Activated CD4-positive, alpha-beta T cell treated with anti-CD3 and anti-CD28 coated beads, Interleukin-2, amount 50 U/mL, for 1 hour (primary cell): ENCODE measurements around the gene ROBO2.

Source experiments
- DNase-seq: peaks from one replicate; pipeline ENCODE4 v3.0.0-alpha.2; 2020

Gene ROBO2, protein sequence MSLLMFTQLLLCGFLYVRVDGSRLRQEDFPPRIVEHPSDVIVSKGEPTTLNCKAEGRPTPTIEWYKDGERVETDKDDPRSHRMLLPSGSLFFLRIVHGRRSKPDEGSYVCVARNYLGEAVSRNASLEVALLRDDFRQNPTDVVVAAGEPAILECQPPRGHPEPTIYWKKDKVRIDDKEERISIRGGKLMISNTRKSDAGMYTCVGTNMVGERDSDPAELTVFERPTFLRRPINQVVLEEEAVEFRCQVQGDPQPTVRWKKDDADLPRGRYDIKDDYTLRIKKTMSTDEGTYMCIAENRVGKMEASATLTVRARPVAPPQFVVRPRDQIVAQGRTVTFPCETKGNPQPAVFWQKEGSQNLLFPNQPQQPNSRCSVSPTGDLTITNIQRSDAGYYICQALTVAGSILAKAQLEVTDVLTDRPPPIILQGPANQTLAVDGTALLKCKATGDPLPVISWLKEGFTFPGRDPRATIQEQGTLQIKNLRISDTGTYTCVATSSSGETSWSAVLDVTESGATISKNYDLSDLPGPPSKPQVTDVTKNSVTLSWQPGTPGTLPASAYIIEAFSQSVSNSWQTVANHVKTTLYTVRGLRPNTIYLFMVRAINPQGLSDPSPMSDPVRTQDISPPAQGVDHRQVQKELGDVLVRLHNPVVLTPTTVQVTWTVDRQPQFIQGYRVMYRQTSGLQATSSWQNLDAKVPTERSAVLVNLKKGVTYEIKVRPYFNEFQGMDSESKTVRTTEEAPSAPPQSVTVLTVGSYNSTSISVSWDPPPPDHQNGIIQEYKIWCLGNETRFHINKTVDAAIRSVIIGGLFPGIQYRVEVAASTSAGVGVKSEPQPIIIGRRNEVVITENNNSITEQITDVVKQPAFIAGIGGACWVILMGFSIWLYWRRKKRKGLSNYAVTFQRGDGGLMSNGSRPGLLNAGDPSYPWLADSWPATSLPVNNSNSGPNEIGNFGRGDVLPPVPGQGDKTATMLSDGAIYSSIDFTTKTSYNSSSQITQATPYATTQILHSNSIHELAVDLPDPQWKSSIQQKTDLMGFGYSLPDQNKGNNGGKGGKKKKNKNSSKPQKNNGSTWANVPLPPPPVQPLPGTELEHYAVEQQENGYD (N-terminal part only)

DNA sequence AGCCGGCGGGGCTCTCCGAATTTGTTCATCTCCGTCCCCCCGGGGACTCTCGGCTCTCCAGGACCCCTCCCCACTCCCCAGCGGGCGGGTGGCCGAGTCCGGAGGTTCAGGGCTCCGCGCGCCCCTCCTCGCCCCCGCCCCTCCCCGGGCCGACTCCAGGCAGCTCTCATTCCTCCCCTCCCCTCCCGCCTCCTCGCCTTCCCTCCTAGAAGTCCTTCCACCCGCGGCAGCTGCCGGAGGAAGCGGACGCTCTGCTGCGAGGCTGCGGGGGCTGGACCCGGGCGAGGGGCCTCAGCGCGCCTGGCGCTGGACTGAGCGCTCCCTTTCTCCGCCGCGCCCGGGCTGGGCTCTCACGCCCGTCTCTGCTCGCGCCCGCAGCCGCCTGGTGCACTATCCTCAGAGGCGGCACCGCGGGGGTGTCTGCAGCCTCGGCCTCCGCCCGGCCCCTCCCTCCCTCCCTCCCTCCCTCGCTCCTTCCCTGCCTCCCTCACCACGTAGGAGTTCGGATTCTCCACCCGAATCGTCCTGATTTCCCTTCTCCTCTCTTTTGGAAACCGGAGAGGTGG is at the start of gene ROBO2:
ROBO2 (plus strand) TSS at position 494 of the 566 bp plus-strand sequence. CDS start 687 bp downstream, outside the sequence.
- no peak for DNase-seq

DNA sequence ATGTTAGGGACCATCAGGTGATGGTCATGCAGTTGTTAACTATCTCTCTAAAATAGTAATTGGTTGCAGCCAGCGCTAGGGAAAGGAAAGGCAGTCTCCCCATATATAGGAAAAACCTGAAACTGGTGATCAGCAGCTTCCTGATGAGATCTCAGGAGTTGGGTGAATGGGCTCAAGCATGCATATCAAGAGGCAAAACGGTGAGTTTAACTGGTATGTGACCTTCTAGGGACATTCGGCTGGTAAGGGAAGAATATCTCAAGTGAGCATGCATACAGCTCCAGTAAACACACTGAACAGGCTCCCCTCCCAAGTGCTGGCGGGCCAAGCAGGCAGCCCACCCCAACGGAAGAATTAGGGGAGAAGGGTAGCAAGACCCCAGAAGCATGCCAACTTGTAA is 49.3 kb upstream of the ROBO2 start:
- DNase-seq = no peak

DNA sequence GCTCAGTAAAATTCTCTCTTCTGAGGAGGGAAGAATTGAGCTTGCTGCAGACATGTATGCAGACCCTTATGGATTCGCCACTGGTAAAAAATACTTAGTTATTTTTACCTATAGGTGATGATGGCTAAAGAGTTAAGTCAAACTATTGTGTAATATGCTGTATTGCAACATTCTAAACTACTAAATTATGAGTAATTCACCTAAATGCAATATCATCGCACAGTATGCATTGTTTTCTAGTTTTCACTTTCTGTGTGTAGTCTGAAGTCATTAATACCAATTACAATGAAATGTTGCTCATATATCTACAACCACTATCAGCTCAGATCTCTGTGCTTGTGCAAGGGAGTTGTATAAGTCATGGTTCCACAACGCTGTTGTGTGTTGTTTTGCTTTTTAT is 48.7 kb upstream of the ROBO2 start:
- no peak for DNase-seq

DNA sequence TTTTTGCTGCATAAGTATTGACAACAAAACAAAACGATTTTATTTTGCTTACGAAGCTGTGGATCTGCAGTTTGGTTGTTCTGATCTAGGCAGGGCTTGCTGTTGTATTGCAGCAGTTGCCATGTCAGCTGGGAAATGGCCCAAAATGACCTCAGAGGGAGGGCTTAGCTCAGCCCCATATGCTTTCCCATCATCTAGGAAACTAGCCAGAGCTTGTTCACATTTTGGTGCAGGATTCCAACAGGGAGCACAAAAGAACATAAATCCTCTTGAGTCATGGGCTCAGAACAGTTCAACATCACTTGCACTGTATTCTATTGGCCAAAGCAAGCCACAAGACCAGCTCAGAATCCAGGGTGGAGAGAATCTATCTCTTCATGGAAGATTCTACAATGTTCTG is 42.2 kb upstream of the ROBO2 start:
- no peak for DNase-seq

DNA sequence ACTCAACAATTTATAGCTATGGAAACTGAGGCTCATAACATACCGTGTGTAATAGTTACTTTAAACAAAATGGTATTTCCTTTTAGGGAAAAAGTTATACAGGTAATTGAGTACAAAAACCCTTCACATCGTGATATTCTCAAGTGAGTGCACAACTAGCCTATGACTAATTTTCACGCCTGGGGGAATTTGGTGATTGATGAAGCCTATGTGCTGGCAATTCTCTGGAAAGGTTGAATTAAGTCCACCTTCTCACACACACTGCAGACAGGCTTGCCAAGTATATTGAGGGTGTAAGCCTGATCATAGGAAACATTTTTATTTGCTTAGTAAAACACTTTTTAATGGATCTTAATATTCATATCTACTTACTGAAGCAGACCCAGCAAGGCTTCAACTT is 41.3 kb upstream of the ROBO2 start:
- DNase-seq = no peak

DNA sequence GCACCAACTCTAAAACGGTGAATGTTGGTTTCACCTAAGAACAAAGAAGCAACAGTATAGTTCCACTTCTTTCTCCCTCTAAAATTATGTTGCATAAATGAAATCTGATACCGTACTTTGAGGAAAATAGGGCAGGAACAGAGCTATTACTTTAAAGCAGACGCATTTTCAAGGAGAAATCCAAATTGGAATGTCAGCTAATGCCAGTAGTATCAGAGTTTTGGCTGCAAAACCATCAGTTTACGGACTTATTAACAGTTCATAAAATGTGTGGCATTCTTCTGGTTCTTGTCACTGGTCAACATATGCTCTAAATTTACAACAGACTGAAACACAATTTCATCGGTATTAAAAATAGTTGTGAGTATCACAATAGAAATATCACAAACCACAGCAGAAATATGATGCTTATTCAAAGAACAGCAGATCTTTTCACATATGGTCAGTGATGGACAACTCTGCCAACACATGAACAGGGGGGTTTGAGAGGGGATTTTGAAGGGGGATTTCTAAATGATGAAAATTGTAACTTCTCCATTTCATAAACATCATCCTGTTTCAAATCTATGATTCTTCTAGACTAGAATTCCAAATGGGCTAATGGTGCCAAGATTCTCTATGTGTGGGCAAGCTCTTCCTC is 38.7 kb upstream of the ROBO2 start:
- no peak for DNase-seq

DNA sequence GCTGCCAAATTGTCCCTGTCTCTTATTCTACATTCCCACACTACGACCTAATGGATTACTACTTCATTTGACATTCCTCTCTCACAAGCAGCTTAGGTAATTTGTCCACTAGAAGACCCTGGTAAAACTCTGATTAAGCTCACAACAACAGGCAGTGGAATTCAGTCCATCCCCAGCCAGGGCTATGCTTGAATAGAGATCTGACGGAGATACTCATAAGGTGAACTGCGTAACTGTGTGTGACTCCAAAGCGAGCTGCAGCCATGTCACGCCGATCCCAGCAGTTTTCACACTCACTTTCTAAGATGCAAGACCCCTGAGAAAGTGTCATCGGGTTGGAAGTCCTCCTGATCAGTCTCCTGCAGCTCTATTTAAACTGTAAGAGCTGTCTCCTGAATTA is 25.7 kb upstream of the ROBO2 start:
- no peak for DNase-seq

DNA sequence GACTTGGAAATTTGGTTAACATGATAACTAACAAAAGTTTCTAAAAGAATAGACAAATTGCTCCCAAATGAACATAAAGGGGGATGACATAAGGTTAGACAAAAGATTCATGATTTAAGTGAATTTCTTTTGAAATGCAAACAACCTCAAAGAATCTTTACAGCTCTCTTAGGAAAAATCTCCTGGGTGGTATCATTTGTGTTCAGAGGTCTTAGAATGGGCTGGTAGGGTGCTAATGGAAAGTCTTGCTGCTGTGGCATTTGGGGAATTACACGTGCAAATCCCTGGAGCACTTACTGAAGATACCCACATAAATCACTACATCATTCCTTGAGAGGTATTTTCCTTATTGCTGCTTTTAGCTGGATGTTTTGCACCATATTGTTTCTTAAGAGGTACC is 14.4 kb upstream of the ROBO2 start:
- no peak for DNase-seq

DNA sequence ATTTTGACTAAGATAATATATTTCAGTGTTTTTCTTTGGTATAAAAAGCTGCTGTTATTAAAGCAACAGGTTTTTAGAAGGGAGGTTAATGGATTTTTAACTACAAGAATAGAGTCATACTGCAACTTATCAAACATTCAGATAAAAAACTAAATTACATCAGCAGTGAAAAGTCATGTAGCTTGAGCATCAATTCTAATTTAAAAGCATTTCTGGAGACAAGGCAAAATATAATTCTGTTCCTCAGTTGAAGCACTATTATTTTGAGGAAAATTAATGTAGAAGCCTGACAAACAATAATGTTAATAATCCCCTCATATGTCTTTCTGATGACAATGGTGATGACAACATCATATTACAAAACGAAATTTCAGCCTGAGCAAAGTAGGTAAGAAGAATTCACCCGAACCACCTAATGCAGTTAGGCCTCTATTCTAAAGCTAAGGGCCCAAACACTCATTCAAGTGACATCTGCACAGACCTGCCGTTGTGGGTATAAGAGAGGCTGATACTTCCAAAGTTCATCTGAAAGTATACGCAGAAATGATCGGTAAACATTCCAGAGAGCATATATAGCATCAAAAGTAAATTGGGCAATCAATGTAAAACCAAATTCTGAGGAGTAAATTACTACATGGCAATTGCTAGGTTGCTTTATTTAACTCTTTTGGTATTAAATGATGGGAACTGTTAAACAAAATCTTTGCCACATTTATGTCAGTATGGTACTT is 12.8 kb upstream of the ROBO2 start:
- no peak for DNase-seq

DNA sequence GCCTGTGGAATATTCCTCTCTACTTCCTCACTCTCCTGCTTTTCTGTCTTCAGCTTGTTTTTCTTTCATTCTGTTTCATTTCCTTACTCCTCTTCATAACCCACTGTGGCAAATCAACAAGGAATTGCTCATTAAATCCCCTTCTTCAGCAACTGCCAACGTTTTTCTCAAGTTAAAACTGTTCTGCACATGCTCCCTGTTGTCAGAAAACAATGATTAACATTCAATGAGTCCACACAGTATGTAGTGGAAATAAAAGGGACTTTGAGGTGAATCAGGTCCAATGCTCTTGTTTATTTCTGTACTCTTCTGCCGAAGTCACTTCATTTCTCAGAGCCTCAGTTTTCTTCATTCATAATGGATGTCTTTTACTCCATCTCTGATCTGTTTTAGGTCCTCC is 11.9 kb upstream of the ROBO2 start:
- no peak for DNase-seq

DNA sequence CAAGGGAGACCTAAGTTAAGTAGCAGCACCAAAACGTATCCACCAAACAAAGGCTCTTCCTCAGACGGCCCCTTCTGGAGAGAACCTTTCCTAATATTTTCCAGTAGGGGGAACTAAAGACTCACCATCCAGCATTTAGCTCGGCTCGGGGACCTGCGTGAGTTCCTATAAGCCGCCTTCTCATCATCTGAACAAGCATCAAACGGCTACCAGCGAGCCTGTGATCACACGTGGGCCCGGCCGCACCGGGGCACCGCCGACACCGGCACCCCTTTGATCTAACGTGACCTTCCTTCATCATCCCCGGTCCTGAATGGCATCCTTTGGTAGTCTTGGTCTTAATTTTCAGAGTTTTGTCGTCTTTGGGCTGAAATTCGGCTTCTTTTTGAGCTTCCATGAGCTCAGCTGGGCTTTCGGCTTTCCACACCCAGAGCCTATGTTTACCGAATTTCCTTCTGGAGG is 1.4 kb upstream of the ROBO2 start:
- no peak for DNase-seq

DNA sequence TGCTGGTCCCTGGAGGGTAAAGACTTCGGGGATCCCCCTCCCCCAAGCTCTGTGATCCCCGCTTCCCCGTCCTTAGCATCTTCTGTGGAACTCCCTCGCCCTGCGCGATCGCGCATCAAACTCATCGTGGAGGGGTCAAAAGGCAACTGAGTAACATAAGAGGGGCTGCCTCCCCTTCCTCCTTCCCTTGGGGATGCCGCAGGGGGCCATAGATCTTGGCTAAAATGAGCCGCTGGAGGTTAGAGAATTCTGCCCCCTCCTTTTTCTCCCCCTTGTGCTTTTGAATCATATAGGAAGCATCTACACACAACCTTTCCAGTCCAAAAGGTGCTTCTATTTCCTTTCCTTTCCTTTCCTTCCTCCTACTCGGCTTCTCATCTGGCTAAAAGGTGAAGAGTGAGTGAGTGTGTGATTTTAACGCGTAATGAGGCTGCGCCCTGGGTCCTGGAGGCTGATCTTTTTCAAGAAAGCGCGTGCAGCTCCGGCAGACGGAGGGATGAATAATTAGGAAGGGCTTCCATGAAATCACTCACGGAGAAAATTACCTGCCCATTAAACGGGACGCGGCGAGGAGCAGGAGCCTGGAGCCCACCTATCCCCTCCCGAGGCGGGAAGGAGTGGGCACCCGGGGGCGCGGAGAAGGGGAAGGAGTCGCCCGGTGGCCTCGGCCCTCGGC is 831 bp upstream of the ROBO2 start:
- DNase-seq = no peak

DNA sequence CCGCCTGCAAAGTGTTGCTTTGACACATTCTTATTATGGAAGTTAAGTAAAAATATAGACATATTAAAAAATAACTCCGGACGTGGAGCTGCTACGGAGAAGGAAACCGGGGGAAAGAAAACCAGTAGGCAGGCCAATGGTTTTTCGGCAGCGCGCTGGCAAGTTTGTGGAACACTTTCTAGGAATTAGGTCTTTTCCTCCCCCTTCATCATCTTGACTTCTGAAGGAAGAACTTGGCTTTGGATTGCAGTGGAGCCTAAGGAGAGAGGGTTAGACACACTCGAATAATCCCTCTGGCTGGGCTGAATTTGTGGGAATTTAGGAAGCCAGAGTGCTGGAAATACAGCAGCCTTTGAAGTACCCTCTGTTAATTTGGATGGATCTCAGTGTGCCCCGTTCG is 317 bp downstream of the ROBO2 start:
- no peak for DNase-seq

DNA sequence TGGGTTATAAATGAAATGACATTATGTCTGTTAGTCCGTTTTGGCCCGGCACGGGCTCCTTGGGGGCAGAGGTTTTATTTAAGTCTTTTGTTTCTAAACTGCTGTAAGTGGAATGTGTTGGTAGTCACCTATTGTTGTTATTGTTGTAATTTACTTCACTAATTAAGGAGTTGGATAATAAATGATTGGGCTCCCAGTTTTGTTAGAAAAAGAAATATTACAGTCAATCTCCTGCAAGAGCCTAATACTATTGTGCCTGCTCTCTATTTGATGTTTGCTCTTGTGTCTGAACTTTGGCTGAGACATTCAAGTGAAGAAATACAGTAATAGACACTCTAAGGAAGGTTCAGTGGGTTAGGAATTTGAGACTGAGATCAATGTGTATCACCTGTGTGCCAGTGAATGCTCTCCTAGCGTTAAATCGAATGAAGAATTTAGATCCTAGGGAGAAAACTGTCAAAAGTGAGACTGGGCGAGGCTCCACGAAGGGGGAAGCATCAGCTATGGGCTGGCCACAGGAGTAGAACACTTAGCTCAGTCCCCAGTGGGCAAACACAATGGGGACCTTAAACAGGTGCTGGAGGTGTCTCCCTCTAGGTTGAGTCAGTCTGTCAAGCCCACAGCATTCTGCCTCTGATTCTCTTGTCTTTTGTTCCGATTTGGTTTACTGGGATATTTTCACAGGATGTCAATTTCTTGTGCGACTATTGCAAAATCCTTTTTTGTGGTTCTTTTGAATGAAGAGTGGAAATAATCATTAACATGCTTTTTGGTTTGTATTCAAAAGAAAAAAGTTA is 1.2 kb downstream of the ROBO2 start:
- DNase-seq = no peak

DNA sequence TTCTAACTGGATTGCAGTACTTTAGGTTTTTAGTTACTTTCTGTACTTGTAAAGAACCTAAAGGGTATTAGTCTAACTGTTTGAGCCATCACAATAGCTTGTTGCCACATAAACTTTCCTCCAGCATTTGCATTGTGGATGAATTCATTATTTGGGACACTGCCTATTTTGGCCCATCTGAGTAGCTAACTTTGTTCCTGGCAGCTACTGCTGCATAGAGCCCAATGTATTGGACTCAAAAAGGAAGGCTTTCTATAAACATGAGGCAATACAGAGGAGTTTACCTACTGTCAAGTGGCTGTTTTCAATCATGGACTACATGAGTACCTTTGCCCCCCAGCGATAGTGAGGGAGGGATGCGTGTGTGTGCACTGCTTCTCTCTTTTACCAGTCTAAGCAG is 1.9 kb downstream of the ROBO2 start:
- DNase-seq = no peak

DNA sequence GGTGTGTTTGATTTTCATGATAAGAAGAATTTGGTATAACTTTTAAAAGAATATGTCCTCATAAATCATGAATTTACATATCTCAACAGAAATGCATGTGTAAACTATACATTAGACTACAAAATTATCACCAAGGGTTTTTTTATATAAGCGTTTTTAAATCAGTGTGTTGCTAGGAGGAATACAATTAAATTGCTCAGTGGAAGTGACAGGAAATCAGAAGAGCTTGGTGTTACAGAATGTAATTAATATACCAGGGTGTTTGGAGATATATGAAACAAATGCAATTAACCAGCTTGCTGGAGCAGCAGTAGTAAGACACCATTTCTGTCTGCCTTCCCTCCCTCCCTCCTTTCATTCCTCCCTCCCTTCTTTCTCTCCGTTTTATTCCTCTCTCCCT is 2.4 kb downstream of the ROBO2 start:
- no peak for DNase-seq

DNA sequence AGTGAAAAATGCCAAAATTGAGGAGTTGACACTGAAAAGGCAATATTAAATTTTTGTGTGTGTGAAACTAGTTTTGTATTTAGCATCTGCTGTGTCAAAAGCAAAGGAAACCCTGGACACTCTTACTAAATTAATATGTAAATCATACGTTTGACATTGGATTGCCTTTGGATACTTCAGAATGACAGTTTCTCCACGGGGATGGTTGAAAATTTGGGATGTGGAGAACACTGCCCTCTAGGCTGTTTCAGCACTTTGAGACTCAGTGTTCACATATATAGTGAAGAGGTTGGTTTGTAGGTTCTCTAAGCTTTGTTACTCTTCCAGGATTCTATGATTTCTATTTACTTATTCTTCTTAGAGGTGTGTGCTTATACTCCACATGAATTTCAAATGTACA is 3.0 kb downstream of the ROBO2 start:
- no peak for DNase-seq

DNA sequence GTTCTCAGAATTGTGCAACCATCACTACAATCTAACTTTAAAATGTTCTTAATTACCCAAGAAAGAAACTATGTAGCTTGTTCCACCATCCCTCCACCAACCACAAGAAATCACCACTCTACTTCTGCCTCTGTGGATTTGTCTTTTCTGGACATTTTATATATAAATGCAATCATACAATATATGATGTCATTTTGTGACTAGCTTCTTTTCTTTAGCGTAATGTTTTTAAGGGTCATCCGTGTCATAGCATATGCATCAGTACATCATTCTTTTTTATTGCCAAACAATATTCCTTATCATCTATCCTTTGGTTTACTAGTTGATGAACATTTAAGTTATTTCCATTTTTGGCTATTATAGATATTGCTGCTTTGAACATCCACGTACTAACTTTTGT is 5.8 kb downstream of the ROBO2 start:
- DNase-seq = no peak

DNA sequence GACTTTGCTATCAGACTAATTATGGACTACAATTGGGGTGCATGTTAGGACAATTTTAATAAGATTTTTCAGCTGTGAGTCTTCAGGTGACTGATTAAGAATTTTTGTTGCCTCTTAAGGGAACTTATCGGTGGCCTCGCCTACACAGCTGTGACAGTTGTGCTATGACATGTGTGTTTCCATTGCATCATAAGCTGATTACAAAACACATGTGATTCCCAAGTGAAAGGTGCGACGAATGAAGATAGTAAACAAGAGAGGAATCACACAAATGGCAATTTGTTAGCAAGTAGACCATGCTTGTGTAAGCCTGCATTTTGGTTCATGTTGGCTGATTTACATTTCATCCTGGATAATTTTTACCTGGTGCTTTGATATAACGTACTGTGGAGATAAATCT is 8.3 kb downstream of the ROBO2 start:
- no peak for DNase-seq

DNA sequence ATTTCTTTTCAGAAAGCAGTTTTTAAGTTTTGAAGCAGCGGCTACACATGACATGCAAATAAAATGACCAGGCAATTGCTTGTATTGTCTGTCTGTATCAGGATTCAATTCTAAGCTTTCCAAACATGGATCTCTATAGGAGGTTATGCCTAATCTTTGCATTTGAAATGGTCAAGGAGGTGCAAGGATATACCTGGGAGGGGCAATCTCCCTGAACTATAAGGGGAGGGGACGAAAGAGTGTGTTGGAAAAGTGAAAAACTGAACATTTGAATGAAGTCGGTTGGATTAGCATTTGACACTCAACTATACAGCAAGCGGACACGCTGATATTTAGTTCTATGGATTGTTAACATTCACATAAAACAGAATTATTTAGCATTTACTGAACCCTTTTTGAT is 11.7 kb downstream of the ROBO2 start:
- no peak for DNase-seq
